Stomach (tissue), 9 donors: Measurements from ENCODE around the gene BTBD10. TPM values are rescaled to one million over a fixed set of nuclear protein-coding genes. Genes with fewer than 3 reads are reported as not detected.
A peak's percentile ranks its signal among the peaks of the same experiment; 100 is the strongest.

ENCODE experiments used
- DNase-seq, 2 donors: peaks; one replicate each; pipeline versions ENCODE4 v3.0.0 to v3.0.0-alpha.2; 2013 to 2019
- H3K27ac ChIP-seq, 5 donors: fragments of 200-600 bp in 4 of 5; sonication (generic) in 4 of 5; one replicate each; pipeline ENCODE4 v1.5.1; 2013 to 2019; ENCODE audit warnings: mild to moderate bottlenecking in 1 of 5, moderate library complexity in 1 of 5
- H3K27me3 ChIP-seq, 3 donors: fragments of 200-600 bp; sonication (generic); one replicate each; pipeline ENCODE4 v1.5.1; 2017 to 2019; ENCODE audit warnings: mixed run types in 1 of 3
- H3K36me3 ChIP-seq, 4 donors: fragments of 200-600 bp; sonication (generic); 1 replicate in 3 of 4; 2 replicates in 1 of 4; pipeline ENCODE4 v1.5.1; 2016 to 2019
- H3K4me1 ChIP-seq, 4 donors: fragments of 200-600 bp; sonication (generic); one replicate each; pipeline ENCODE4 v1.5.1; 2016 to 2019
- H3K4me3 ChIP-seq, 4 donors: fragments of 200-600 bp; sonication (generic) in 3 of 4; one replicate each; pipeline ENCODE4 v1.5.1; 2016 to 2019; ENCODE audit warnings: mild to moderate bottlenecking in 1 of 4
- H3K9me3 ChIP-seq, 4 donors: fragments of 200-600 bp; sonication (generic); one replicate each; pipeline ENCODE4 v1.5.1; 2016 to 2019
- EP300 ChIP-seq: sonication (generic); formaldehyde crosslinking; IDR thresholded peaks from one replicate; pipeline ENCODE4 v1.6.1; 2017; ENCODE audit warnings: antibody characterized with exemption
- POLR2A ChIP-seq, 4 donors: fragments of 450-650 bp; IDR thresholded peaks; one replicate each; pipeline ENCODE4 v1.6.1; 2016; ENCODE audit warnings: antibody characterized with exemption in 4 of 4, control low read depth in 2 of 4, mild to moderate bottlenecking in 1 of 4, moderate library complexity in 1 of 4
- POLR2AphosphoS5 ChIP-seq, 3 donors: sonication (generic); formaldehyde crosslinking; IDR thresholded peaks; one replicate each; pipeline ENCODE4 v1.6.1; 2016; ENCODE audit warnings: antibody characterized with exemption in 3 of 3
- WGBS, 5 donors: extraction: QIAGEN DNeasy Blood & Tissue Kit in 3 of 5; methylation state at CpG; one replicate each; pipeline versions ENCODE4 v1.1.5 to v1.1.7; 2013 to 2018; 5-methylcytosine and 5-hydroxymethylcytosine counted together
- intact Hi-C: fragments of 100-400 bp; cut with DNase I; formaldehyde crosslinking; loops from one replicate; pipeline ENCODE4 v1.15.1; 2023; ENCODE audit warnings: low total_unique reads
- polyA plus RNA-seq, 3 donors: library from polyadenylated mRNA; stranded (reverse); fragments of 200-250 nt; gene quantifications; one replicate each; pipeline ENCODE4 v1.2.3, GENCODE V29; 2013
- total RNA-seq, 5 donors: library from RNA; depleted of rRNA; stranded (reverse); fragments of >200 nt; gene quantifications; one replicate each; pipeline versions ENCODE4 v1.1.0 to v1.2.3, GENCODE V29; 2014 to 2016
- TF ChIP-seq, protein P1 (sequence below), 7 experiments: fragments of 450-650 bp in 4 of 7; fragments of 200-600 bp in 3 of 7; sonication (generic) in 3 of 7; IDR thresholded peaks; one replicate each; pipeline ENCODE4 v1.5.1; 2016 to 2019; ENCODE audit warnings: antibody characterized with exemption in 7 of 7, control low read depth in 2 of 7, mild to moderate bottlenecking in 1 of 7
- donor health status: healthy with polysubstance abuse.
- donor health status: Bipolar disorder and iron deficiency.
- donor health status: healthy.

The BTBD10 gene
- total and polyA plus RNA-seq, 8 donors: 2.0 to 111 (median 29.3) TPM

DNA sequence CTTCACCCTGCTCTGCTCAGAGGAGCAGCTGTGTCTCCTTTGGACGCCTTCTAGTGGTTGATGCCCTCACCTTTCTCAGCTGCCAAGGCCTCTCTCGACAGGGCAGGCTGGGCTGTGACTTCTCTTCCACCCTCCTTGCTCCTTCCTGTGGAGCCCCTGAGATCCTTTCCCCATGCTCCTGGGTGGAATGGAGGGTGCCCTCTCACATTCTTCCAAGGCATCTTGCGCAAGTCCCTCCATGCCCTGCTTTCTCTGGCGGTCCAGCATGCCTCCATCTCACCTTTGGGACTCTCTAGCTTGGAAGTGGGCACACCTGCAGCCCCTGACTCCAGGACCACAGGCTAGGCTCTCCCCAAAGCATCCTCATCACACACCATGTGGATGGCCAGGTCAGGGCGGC, 116.6 kb downstream of the BTBD10 start:
- intact Hi-C loops: loop anchor here (10.0 kb wide), 1 partner anchor 62 kb away; no protein-coding TSS in a partner anchor
- Histone ChIP-seq H3K27me3 (no peaks in the 10 kb centered on the region), H3K36me3 (peaks cover 0 to 24% (median 18%) of the 10 kb centered on the region in 4 donors), H3K4me1 (peaks cover 4 to 22% (median 10%) of the 10 kb centered on the region in 4 donors), H3K4me3 (no peak overlapping the region), H3K9me3 (no peaks in the 10 kb centered on the region), H3K27ac (no peak overlapping the region)
- no peak for DNase-seq
- WGBS, 5 donors: 84 to 94% (median 91%) methylated on average over 5 of the region's 5 CpGs
- TF ChIP-seq, protein P1, sequence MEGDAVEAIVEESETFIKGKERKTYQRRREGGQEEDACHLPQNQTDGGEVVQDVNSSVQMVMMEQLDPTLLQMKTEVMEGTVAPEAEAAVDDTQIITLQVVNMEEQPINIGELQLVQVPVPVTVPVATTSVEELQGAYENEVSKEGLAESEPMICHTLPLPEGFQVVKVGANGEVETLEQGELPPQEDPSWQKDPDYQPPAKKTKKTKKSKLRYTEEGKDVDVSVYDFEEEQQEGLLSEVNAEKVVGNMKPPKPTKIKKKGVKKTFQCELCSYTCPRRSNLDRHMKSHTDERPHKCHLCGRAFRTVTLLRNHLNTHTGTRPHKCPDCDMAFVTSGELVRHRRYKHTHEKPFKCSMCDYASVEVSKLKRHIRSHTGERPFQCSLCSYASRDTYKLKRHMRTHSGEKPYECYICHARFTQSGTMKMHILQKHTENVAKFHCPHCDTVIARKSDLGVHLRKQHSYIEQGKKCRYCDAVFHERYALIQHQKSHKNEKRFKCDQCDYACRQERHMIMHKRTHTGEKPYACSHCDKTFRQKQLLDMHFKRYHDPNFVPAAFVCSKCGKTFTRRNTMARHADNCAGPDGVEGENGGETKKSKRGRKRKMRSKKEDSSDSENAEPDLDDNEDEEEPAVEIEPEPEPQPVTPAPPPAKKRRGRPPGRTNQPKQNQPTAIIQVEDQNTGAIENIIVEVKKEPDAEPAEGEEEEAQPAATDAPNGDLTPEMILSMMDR (IDR thresholded peaks at IDR 0.05): no peak
- TF ChIP-seq POLR2A (IDR thresholded peaks at IDR 0.05) (no peak), EP300 (no peak), POLR2AphosphoS5 (IDR thresholded peaks at IDR 0.05) (no peak)

DNA sequence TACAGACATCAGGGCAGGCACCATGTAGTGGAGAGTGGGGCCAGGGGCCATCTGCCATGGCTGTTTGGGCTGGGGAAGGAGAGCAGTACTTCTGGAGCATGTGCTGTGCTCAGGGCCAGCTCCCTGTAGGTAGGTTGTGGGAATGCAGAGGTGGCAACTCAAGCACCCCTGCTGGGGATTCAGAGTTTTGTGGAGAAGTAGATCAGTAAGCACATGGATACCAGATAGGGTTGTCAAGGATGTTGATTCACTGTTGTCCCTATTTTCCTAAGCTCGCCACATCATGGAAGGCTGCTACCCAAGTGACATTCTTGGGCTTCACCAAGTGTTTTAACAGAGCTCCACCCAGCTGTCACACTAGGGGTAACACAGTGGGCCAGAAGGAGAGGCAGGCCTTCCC, 118.2 kb downstream of the BTBD10 start:
- intact Hi-C loops: loop anchor here (5.0 to 10.0 kb wide), 2 partner anchors 60 to 133 kb away; no protein-coding TSS in a partner anchor
- no peak overlapping the region for H3K27ac ChIP-seq
- H3K4me1 ChIP-seq: peaks cover 7 to 24% (median 15%) of the 10 kb centered on the region in 4 donors
- H3K36me3 ChIP-seq: peaks cover 0 to 12% (median 8%) of the 10 kb centered on the region in 4 donors
- no peak for TF ChIP-seq EP300
- no peak for TF ChIP-seq POLR2AphosphoS5 (IDR thresholded peaks at IDR 0.05)
- TF ChIP-seq POLR2A (IDR thresholded peaks at IDR 0.05): no peak
- TF ChIP-seq, protein P1 (IDR thresholded peaks at IDR 0.05): no peak
- DNase-seq: no peak
- WGBS, 5 donors: 79 to 100% (median 92%) methylated on average over 1 of the region's 1 CpG
- H3K9me3 ChIP-seq: no peaks in the 10 kb centered on the region
- H3K27me3 ChIP-seq: no peaks in the 10 kb centered on the region
- no peak overlapping the region for H3K4me3 ChIP-seq

DNA sequence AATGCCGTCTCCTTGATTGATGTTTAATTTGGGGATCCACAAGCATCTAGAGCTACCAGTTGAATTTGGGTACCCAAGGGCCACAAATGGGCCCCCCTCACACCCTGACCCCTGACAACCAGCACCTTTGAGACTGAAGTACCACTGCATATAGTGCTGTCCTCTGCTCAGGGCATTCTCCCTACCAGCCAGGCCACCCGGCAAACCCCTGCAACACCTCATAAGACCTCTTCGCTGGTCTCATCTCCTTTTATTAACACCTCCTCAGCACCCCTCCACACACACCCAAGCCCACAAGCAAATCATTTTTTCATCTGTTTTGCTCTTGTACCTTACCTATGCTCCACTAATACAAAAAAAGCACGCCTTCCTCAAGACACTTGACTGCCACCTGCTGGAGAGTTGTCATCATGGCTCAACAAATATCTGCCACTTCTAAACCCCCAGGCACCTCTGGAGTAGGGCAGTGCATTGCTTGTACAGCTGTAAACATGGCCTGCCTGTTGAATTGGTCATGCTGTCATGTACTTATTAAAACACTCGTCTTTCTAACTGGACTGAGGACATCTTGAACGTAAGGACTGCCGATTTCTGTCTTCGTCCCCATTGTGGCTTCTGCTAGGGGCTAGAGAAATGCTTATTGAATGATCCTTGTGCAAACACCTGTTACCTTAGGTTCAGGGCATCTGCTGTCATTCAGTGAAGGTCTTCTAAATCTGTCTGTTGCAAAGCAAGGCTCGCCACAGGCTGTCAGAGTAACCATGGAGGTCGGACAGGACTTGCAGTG, 118.9 kb downstream of the BTBD10 start:
- TF ChIP-seq, protein P1 (IDR thresholded peaks at IDR 0.05): peak in 5 of 7 experiments; percentile 62 to 84 (median 77)
- TF ChIP-seq POLR2A (IDR thresholded peaks at IDR 0.05): no peak
- no peak for TF ChIP-seq EP300
- no peak for TF ChIP-seq POLR2AphosphoS5 (IDR thresholded peaks at IDR 0.05)
- peaks cover 0 to 8% (median 6%) of the 10 kb centered on the region in 4 donors for H3K36me3 ChIP-seq
- H3K27ac ChIP-seq: no peak overlapping the region
- intact Hi-C loops: loop anchor here (5.0 to 10.0 kb wide), 2 partner anchors 59 to 132 kb away; no protein-coding TSS in a partner anchor
- peaks cover 14 to 31% (median 22%) of the 10 kb centered on the region in 4 donors for H3K4me1 ChIP-seq
- H3K27me3 ChIP-seq: no peaks in the 10 kb centered on the region
- DNase-seq: peak; percentile 81 to 91
- no peaks in the 10 kb centered on the region for H3K9me3 ChIP-seq
- 67 to 72% (median 68%) methylated on average over 10 of the region's 10 CpGs for whole genome bisulfite sequencing, 5 donors
- no peak overlapping the region for H3K4me3 ChIP-seq

DNA sequence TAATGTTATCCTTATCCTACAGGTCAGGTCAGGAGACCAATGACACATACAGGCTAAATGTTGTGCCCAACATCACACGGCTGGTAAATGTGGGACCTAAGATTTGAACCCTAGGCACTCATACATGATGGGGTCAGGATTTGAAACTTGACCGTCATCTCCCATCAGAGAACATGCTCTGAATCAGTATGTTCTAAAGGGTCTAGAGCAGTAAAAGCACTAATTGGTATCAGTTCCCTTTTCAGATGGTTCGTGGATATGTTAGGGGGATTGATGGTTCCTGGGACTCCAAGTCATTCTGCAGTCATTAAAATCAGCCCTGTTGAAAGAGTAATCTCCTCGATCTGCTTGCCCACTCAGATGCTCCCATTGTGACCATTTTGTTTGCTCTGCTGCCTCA, 120.0 kb downstream of the BTBD10 start:
- Histone ChIP-seq H3K27me3 (no peaks in the 10 kb centered on the region), H3K36me3 (peaks cover 0 to 8% (median 6%) of the 10 kb centered on the region in 4 donors), H3K27ac (no peak overlapping the region), H3K4me3 (no peak overlapping the region), H3K9me3 (no peaks in the 10 kb centered on the region), H3K4me1 (peaks cover 23 to 35% (median 29%) of the 10 kb centered on the region in 4 donors)
- no peak for DNase-seq
- WGBS, 5 donors: 74 to 85% (median 84%) methylated on average over 4 of the region's 4 CpGs
- TF ChIP-seq, protein P1 (IDR thresholded peaks at IDR 0.05): no peak
- TF ChIP-seq POLR2A (IDR thresholded peaks at IDR 0.05) (no peak), EP300 (no peak), POLR2AphosphoS5 (IDR thresholded peaks at IDR 0.05) (no peak)
- intact Hi-C loops: loop anchor here (5.0 to 10.0 kb wide), 2 partner anchors 58 to 131 kb away; no protein-coding TSS in a partner anchor
